IMR-90 (cell line): ENCODE results near the gene CARMIL1. TPM values are rescaled to one million over a fixed set of nuclear protein-coding genes. Genes with fewer than 3 reads are reported as not detected.

Source experiments
- ATAC-seq: fragments of 200-7000 bp; cut with Tn5 transposase; 2 replicates; pipeline ENCODE4 v1.9.1; 2020; ENCODE audit warnings: low read depth, mild to moderate bottlenecking, moderate library complexity
- BruUV-seq: library from RNA; stranded (reverse); fragments of 400-500 nt; replicated peaks from 2 replicates; lab custom pipeline; 2021; lab: Mats Ljungman, UMichigan
- CTCF ChIA-PET: fragments of 300-600 bp; formaldehyde crosslinking; extraction: SDS; loops from one replicate; lab custom pipeline; 2021; ENCODE audit warnings: antibody characterized with exemption; lab: Yijun Ruan, JAX
- POLR2A ChIA-PET: fragments of 300-600 bp; sonication (Branson Sonifier 250); formaldehyde crosslinking; loops from one replicate; lab custom pipeline; 2022; ENCODE audit warnings: antibody characterized with exemption; ENCODE audit not compliant: unreplicated experiment; lab: Charles Lee
- DNase-seq: peaks from one replicate; pipeline ENCODE4 v3.0.0; 2013
- H2AFZ ChIP-seq: replicated peaks from 2 replicates; pipeline ENCODE3; 2013; ENCODE audit warnings: low read length, mild to moderate bottlenecking; ENCODE audit not compliant: poor library complexity
- H2AK5ac ChIP-seq: 2 replicates; pipeline ENCODE4 v1.6.1; 2013; ENCODE audit warnings: low read depth, low read length, inconsistent platforms
- H2AK9ac ChIP-seq: replicated peaks from 2 replicates; pipeline ENCODE3; 2013; ENCODE audit warnings: mild to moderate bottlenecking, low read depth, low read length, moderate library complexity; ENCODE audit not compliant: poor library complexity
- H2BK120ac ChIP-seq: 2 replicates; pipeline ENCODE4 v1.6.1; 2013; ENCODE audit warnings: low read depth, low read length, inconsistent platforms
- H2BK15ac ChIP-seq: 3 replicates; pipeline ENCODE4 v1.6.1; 2013; ENCODE audit warnings: low read depth, low read length, inconsistent platforms
- H2BK20ac ChIP-seq: 2 replicates; pipeline ENCODE4 v1.6.1; 2013; ENCODE audit warnings: low read depth, mild to moderate bottlenecking, inconsistent platforms, low read length, moderate library complexity
- H2BK5ac ChIP-seq: 2 replicates; pipeline ENCODE4 v1.6.1; 2013; ENCODE audit warnings: mild to moderate bottlenecking, low read depth, low read length, inconsistent platforms; ENCODE audit not compliant: poor library complexity, severe bottlenecking
- H3K14ac ChIP-seq: replicated peaks from 2 replicates; pipeline ENCODE4 v1.6.1; 2013; ENCODE audit warnings: low read depth, low read length, inconsistent platforms
- H3K18ac ChIP-seq: 2 replicates; pipeline ENCODE4 v1.6.1; 2013; ENCODE audit warnings: low read depth, low read length, control low read depth
- H3K23ac ChIP-seq: 2 replicates; pipeline ENCODE4 v1.6.1; 2013; ENCODE audit warnings: low read depth, low read length, inconsistent platforms
- H3K27ac ChIP-seq: 2 replicates; pipeline ENCODE4 v1.5.1; 2013; ENCODE audit warnings: mild to moderate bottlenecking, control low read depth, low read length; ENCODE audit not compliant: insufficient read depth
- H3K27me3 ChIP-seq: 2 replicates; pipeline ENCODE4 v1.6.1; 2013; ENCODE audit warnings: low read length; ENCODE audit not compliant: control insufficient read depth, insufficient read depth
- H3K36me3 ChIP-seq: 2 replicates; pipeline ENCODE4 v1.6.1; 2013; ENCODE audit warnings: low read length, mixed read lengths; ENCODE audit not compliant: control insufficient read depth, insufficient read depth
- H3K4ac ChIP-seq: 2 replicates; pipeline ENCODE4 v1.6.1; 2013; ENCODE audit warnings: low read depth, low read length, inconsistent platforms
- H3K4me1 ChIP-seq: 2 replicates; pipeline ENCODE4 v1.6.1; 2013; ENCODE audit warnings: low read length, mixed read lengths; ENCODE audit not compliant: control insufficient read depth, insufficient read depth
- H3K4me2 ChIP-seq: 2 replicates; pipeline ENCODE4 v1.6.1; 2013; ENCODE audit warnings: low read depth, mild to moderate bottlenecking, control low read depth, low read length, moderate library complexity
- H3K4me3 ChIP-seq: 2 replicates; pipeline ENCODE4 v1.5.1; 2013; ENCODE audit warnings: low read depth, mild to moderate bottlenecking, control low read depth, low read length, moderate library complexity; ENCODE audit not compliant: insufficient read depth
- H3K56ac ChIP-seq: 2 replicates; pipeline ENCODE4 v1.6.1; 2013; ENCODE audit warnings: low read length, inconsistent platforms; ENCODE audit not compliant: insufficient read depth; ENCODE audit errors: extremely low read depth
- H3K79me1 ChIP-seq, 2 experiments: 2 replicates each; pipeline ENCODE4 v1.6.1; 2013; ENCODE audit warnings: low read length in 2 of 2, inconsistent platforms in 1 of 2, low read depth in 1 of 2
- H3K9ac ChIP-seq: 2 replicates; pipeline ENCODE4 v1.6.1; 2013; ENCODE audit warnings: low read depth, low read length, control low read depth
- H3K9me1 ChIP-seq: 2 replicates; pipeline ENCODE4 v1.6.1; 2013; ENCODE audit warnings: low read length, inconsistent platforms; ENCODE audit not compliant: insufficient read depth
- H3K9me3 ChIP-seq: 2 replicates; pipeline ENCODE4 v1.6.1; 2013; ENCODE audit warnings: low read length; ENCODE audit not compliant: control insufficient read depth, insufficient read depth
- H4K20me1 ChIP-seq: 2 replicates; pipeline ENCODE4 v1.6.1; 2013; ENCODE audit warnings: low read length, inconsistent platforms; ENCODE audit not compliant: insufficient read depth
- H4K5ac ChIP-seq: 2 replicates; pipeline ENCODE4 v1.6.1; 2013; ENCODE audit warnings: mild to moderate bottlenecking, low read depth, low read length, control low read depth
- H4K8ac ChIP-seq, 2 experiments: 2 replicates each; pipeline ENCODE4 v1.6.1; 2013; ENCODE audit warnings: low read depth in 2 of 2, low read length in 2 of 2, control low read depth in 1 of 2, inconsistent platforms in 1 of 2
- H4K91ac ChIP-seq: 2 replicates; pipeline ENCODE4 v1.6.1; 2013; ENCODE audit warnings: low read depth, low read length, inconsistent platforms; ENCODE audit not compliant: insufficient read depth
- BHLHE40 ChIP-seq: fragments of 150-350 bp; IDR thresholded peaks from 2 replicates; pipeline ENCODE4 v1.6.1; 2016; ENCODE audit warnings: mild to moderate bottlenecking, low read depth, low read length
- CEBPB ChIP-seq: IDR thresholded peaks from 2 replicates; pipeline ENCODE4 v1.6.1; 2012; ENCODE audit warnings: low read depth, low read length, improper control_type of control experiment
- CHD1 ChIP-seq: IDR thresholded peaks from 2 replicates; pipeline ENCODE4 v1.6.1; 2012; ENCODE audit warnings: low read depth, low read length, improper control_type of control experiment
- CTCF ChIP-seq: conservative IDR thresholded peaks from 2 replicates; pipeline ENCODE4 v1.5.1; 2012; ENCODE audit warnings: mild to moderate bottlenecking, low read depth, low read length, improper control_type of control experiment
- FOS ChIP-seq: fragments of 150-350 bp; IDR thresholded peaks from 2 replicates; pipeline ENCODE4 v1.6.1; 2016; ENCODE audit warnings: low read depth, low read length
- MAFK ChIP-seq: IDR thresholded peaks from 2 replicates; pipeline ENCODE4 v1.6.1; 2012; ENCODE audit warnings: low read depth, low read length, improper control_type of control experiment
- MAZ ChIP-seq: IDR thresholded peaks from 2 replicates; pipeline ENCODE4 v1.6.1; 2012; ENCODE audit warnings: low read depth, mild to moderate bottlenecking, low read length, improper control_type of control experiment, moderate library complexity, borderline replicate concordance
- MXI1 ChIP-seq: IDR thresholded peaks from 2 replicates; pipeline ENCODE4 v1.6.1; 2012; ENCODE audit warnings: low read depth, mild to moderate bottlenecking, low read length, moderate library complexity, borderline replicate concordance
- NFE2L2 ChIP-seq: fragments of 150-350 bp; IDR thresholded peaks from 2 replicates; pipeline ENCODE4 v1.6.1; 2016; ENCODE audit warnings: low read depth, mild to moderate bottlenecking, low read length
- POLR2A ChIP-seq: IDR thresholded peaks from 2 replicates; pipeline ENCODE4 v1.6.1; 2012; ENCODE audit warnings: mild to moderate bottlenecking, low read depth, low read length
- RAD21 ChIP-seq: IDR thresholded peaks from 2 replicates; pipeline ENCODE4 v1.6.1; 2012; ENCODE audit warnings: low read length, improper control_type of control experiment
- RCOR1 ChIP-seq: IDR thresholded peaks from 2 replicates; pipeline ENCODE4 v1.6.1; 2012; ENCODE audit warnings: mild to moderate bottlenecking, low read length, improper control_type of control experiment; ENCODE audit not compliant: insufficient replicate concordance
- RFX5 ChIP-seq: IDR thresholded peaks from 2 replicates; pipeline ENCODE4 v1.8.0; 2012; ENCODE audit warnings: low read depth, mild to moderate bottlenecking, low read length, moderate library complexity
- SMC3 ChIP-seq: fragments of 150-350 bp; IDR thresholded peaks from 2 replicates; pipeline ENCODE4 v1.6.1; 2016; ENCODE audit warnings: low read depth, mild to moderate bottlenecking, antibody characterized with exemption, low read length, moderate library complexity
- USF2 ChIP-seq: fragments of 150-350 bp; IDR thresholded peaks from 2 replicates; pipeline ENCODE4 v1.6.1; 2017; ENCODE audit warnings: mild to moderate bottlenecking, antibody characterized with exemption, low read length, low read depth
- WGBS, 2 experiments: methylation state at CpG; one replicate each; pipeline versions ENCODE4 v1.1.5 to v1.1.7; 2013; ENCODE audit warnings: missing lambda C conversion rate in 2 of 2; ENCODE audit not compliant: insufficient read length in 1 of 2; ENCODE audit errors: extremely low coverage in 2 of 2; 5-methylcytosine and 5-hydroxymethylcytosine counted together
- dilution Hi-C: fragments of 300-500 bp; cut with HindIII; formaldehyde crosslinking; loops from one replicate; pipeline ENCODE4 v1.14.3; 2018; ENCODE audit warnings: low sequenced_read_pairs; ENCODE audit not compliant: unreplicated experiment
- in situ Hi-C: fragments of 300-500 bp; cut with MboI; formaldehyde crosslinking; loops from 3 replicates; pipeline ENCODE4 v1.14.3; 2019; ENCODE audit warnings: low sequenced_read_pairs, inconsistent platforms, mixed read lengths
- intact Hi-C: fragments of 100-400 bp; cut with micrococcal nuclease; formaldehyde crosslinking; loops from 2 replicates; pipeline ENCODE4 v1.10.0; 2022
- polyA plus RNA-seq, 3 experiments: library from polyadenylated mRNA; depleted of rRNA; stranded (reverse); fragments of >200 nt; gene quantifications; 2 replicates each; pipeline ENCODE4 v1.2.3, GENCODE V29; 2012; ENCODE audit warnings: low replicate concordance in 1 of 3
- total RNA-seq: library from RNA; depleted of rRNA; stranded (reverse); fragments of >200 nt; gene quantifications from 2 replicates; pipeline ENCODE4 v1.2.3, GENCODE V29; 2012
- TF ChIP-seq, protein P1 (sequence below): fragments of 150-350 bp; IDR thresholded peaks from 2 replicates; pipeline ENCODE4 v1.6.1; 2016; ENCODE audit warnings: low read depth, mild to moderate bottlenecking, low read length, moderate library complexity, borderline replicate concordance

The CARMIL1 gene
- total and polyA plus RNA-seq, 2 of the 4 experiments (the other 2 are of a cell fraction) = 1.3 to 2.9 TPM

- Histone ChIP-seq H3K27ac (no peak overlapping the region), H3K23ac (no peak overlapping the region), H3K4me2 (no peak overlapping the region), H4K20me1 (no peaks in the 10 kb centered on the region), H2AK9ac (no peak overlapping the region), H3K56ac (no peak overlapping the region), H2BK20ac (no peak overlapping the region), H3K4me1 (no peaks in the 10 kb centered on the region), H3K9me3 (no peaks in the 10 kb centered on the region), H3K9ac (no peak overlapping the region), H3K18ac (no peak overlapping the region), H3K14ac (no peak overlapping the region), H2AK5ac (no peak overlapping the region), H2AFZ (no peak overlapping the region), H3K27me3 (no peaks in the 10 kb centered on the region), H4K8ac (no peak overlapping the region), H4K91ac (no peak overlapping the region), H3K4me3 (no peak overlapping the region), H3K79me1 (no peaks in the 10 kb centered on the region), H3K4ac (no peak overlapping the region), H2BK120ac (no peak overlapping the region), H3K9me1 (no peaks in the 10 kb centered on the region), H3K36me3 (no peaks in the 10 kb centered on the region), H2BK15ac (no peak overlapping the region), H2BK5ac (no peak overlapping the region), H4K5ac (no peak overlapping the region)
- no peak for DNase-seq
- BruUV-seq = no TSS peak
- ATAC-seq = no peak
- CTCF ChIA-PET = no interaction called here
- no CpG with 5 or more reads among the region's 2 CpGs for WGBS, 2 experiments
- dilution Hi-C loops (no loop called here), in situ Hi-C loops (no loop called here), intact Hi-C loops (no loop called here)
- TF ChIP-seq CTCF (no peak), MXI1 (no peak), POLR2A (no peak), CHD1 (no peak), BHLHE40 (no peak), SMC3 (no peak), RAD21 (no peak), USF2 (no peak), MAZ (no peak), FOS (no peak), CEBPB (no peak), RFX5 (no peak), MAFK (no peak), NFE2L2 (no peak), RCOR1 (no peak)
- TF ChIP-seq, protein P1, sequence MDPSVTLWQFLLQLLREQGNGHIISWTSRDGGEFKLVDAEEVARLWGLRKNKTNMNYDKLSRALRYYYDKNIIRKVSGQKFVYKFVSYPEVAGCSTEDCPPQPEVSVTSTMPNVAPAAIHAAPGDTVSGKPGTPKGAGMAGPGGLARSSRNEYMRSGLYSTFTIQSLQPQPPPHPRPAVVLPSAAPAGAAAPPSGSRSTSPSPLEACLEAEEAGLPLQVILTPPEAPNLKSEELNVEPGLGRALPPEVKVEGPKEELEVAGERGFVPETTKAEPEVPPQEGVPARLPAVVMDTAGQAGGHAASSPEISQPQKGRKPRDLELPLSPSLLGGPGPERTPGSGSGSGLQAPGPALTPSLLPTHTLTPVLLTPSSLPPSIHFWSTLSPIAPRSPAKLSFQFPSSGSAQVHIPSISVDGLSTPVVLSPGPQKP = no peak
- POLR2A ChIA-PET = no interaction called here
Observed at GRCh38 chr6:25387911-25388310, 108.7 kb downstream of the CARMIL1 start.
